NCI-H510A treated with DMSO at 0.1 percent for 48 hours (cell line): Measurements from ENCODE around the gene CSGALNACT2.
"Not testable (repeated sequence)": the region's sequence is repeated elsewhere in the genome, so short reads cannot be mapped to it uniquely, and the experiment has no call there.

Source experiments
- DNase-seq: peaks from one replicate; lab custom pipeline; 2025; lab: John Stamatoyannopoulos, UW

The CSGALNACT2 gene

GRCh38 chr10:43141421-43141820 is 3.2 kb downstream of the CSGALNACT2 start:
- DNase-seq: no peak

DNA sequence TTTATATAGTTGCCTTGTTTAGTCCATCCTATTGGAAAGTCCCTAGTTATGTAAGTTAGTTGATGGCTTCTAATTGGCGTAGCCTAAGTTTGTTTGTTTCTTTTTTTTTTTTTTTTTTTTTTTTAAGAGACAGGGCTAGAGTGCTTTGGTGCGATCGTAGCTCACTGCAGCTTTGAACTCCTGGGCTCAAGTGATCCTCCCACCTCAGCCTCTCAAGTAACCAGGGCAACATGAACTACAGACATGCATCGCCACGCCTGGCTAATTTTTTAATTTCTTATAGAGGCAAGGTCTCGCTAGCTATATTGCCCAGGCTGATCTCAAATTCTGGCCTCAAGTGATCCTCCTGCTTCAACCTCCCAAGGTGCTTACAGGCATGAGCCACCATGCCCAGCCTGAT is 7.1 kb downstream of the CSGALNACT2 start:
- DNase-seq: no peak

GRCh38 chr10:43145936-43146335 is 7.7 kb downstream of the CSGALNACT2 start:
- DNase-seq: not testable (repeated sequence)

DNA sequence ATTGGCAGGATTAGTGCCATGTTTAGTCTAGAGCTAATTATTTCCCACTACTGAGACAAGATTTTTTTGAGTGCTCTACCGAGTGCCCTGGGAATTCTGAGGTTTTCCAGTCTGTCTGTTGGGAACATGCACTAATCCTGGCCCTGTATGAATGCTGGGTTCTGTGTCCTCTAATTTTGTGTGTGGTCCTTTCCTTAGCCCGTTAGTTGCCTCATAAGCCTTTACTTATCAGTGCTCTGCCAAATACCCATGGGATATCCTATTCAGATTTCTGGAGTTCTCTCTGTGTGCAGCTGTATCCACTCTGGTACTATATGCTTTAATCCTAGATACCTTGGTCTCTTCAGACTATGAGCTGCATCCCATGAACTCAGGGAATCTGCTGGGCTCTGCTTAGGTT is 13.1 kb downstream of the CSGALNACT2 start:
- DNase-seq: no peak

DNA sequence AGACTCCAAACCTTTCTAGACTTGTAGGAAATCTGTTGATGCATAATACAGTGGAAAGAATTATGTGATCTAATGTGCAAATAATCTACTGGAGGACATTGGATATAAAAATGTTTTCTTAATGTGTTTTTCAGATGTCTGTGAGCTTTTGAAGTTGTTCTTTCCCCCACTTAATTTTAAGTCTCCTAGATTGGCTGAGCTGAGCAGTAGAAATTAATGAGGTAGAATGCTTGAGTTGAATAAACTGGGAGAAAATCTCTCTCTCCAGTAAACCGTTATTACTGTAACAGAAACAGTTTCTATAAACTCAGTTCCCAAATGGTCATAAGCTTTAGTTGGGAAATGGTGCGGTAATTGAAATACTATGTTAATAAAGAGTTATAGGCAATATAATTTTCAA is 15.7 kb downstream of the CSGALNACT2 start:
- DNase-seq: no peak

- no peak for DNase-seq
These were observed 17.0 kb downstream of the CSGALNACT2 start for GRCh38 chr10:43155221-43155620.

- DNase-seq: no peak
These were observed 17.5 kb downstream of the CSGALNACT2 start for GRCh38 chr10:43155741-43156140.

- no peak for DNase-seq
These were observed 18.5 kb downstream of the CSGALNACT2 start for GRCh38 chr10:43156590-43157341.

DNA sequence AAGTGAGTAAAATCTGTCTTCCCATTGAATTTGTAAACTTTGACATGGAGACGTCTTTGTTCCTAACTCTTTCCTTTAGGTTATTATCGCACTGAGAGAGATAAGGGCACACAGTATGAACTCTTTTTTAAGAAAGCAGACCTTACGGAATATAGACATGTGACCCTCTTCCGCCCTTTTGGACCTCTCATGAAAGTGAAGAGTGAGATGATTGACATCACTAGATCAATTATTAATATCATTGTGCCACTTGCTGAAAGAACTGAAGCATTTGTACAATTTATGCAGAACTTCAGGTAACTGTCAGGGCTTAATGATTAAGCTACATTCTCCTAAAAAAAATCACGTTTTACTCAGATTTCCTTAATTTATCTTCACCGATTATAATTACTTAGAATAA is 20.4 kb downstream of the CSGALNACT2 start:
- DNase-seq: no peak

DNA sequence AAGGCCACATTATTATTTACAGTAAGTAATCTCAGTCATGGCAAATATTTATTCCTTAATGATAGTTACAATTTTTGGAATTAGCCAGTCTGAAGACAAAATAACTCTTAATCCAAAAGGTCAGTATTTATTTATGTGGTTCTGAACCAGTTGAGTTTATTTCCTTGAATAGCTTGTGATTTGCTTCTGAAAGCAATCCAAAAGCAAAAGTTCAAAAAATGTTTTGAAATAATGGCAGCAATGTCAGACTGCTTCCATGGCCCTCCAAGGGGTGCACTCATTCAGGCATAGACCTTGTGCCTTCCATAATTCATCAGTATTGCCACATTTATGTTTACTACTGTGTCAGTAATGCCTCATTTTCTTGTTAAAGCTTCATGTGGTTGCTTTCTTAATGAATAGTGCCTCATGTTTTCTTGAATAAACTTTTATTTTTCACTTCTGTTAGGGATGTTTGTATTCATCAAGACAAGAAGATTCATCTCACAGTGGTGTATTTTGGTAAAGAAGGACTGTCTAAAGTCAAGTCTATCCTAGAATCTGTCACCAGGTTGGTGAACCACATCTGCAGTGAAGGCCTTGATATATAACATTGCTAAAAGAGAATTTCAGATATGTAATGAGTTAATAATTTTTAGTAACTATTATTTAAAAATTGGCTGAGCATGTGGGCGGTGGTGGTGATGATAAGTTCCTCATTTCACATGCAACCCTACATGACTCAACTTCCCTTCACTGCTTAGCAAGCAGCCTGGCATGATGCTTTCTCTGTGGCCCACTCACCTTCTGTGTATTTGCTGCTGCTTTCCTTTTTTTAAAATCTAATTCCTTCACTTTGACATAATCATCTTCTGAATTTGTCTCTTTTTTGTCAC is 22.0 kb downstream of the CSGALNACT2 start:
- no peak for DNase-seq

- no peak for DNase-seq
These were observed 22.6 kb downstream of the CSGALNACT2 start for GRCh38 chr10:43160921-43161255.

DNA sequence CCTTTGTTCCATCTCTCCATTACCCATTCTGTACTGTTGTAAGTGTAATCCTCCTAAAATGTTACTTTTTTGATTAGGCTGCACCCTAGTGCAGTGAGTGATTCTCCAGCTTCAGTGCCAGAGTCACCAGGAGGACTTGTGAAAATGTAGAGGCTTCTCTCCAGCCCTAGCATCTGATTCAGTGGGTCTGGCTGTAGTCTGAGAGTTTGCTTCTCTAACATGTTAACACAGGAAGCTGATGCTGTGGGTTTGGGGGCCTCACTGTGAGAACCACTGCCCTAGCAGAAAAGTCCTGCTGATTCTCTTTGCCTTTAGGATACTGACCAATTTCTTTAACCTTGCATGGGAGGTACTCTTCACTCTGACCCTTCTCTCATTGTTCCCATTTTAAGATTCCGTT is 24.4 kb downstream of the CSGALNACT2 start:
- DNase-seq: no peak

GRCh38 chr10:43166207-43166879 is 28.1 kb downstream of the CSGALNACT2 start:
- DNase-seq: no peak

- DNase-seq: no peak
These were observed 28.7 kb downstream of the CSGALNACT2 start for GRCh38 chr10:43166880-43167497.

GRCh38 chr10:43167498-43167889 is 29.2 kb downstream of the CSGALNACT2 start:
- no peak for DNase-seq

DNA sequence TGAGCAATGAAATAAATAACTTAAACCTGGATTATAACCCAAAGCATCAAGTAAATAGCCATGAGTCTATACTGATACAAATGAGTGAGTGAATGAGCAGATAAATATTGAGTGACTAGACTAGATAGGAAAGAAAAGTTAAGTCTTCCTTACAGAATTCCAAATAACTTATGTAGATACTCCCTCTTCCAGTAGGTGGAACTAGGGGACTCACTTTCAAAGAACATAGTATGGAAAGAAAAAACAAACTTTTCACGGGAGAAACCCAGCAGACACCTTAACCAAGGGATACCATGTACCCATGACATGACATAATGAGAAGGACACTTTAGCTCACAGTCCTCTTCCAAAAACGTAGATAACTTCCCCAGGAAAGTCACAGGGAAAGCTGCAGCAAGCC is 32.2 kb downstream of the CSGALNACT2 start:
- DNase-seq: no peak

- DNase-seq: no peak
These were observed 34.4 kb downstream of the CSGALNACT2 start for GRCh38 chr10:43172645-43173044.

DNA sequence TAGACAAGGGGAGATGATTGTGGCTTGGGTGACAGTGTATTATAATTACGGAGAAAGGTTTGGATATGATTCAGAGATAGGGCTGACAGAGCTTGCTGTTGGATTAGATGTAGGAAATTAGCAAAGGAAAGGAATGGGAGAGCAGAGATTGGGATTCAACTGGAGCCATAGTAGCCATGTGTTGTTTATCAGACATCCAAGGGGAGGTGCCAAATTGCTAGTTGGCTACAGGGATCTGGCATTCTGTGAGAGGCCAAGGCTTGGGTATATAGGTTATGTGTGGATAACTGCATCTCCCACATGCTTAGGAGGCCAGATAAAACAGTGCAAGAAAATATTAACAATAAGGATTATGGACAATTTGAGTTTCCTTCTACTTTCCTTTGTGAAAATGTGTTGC is 34.9 kb downstream of the CSGALNACT2 start:
- no peak for DNase-seq

- DNase-seq: no peak
These were observed 36.7 kb downstream of the CSGALNACT2 start for GRCh38 chr10:43174969-43175368.

GRCh38 chr10:43176271-43176670 is 38.0 kb downstream of the CSGALNACT2 start:
- no peak for DNase-seq

- no peak for DNase-seq
These were observed 39.4 kb downstream of the CSGALNACT2 start for GRCh38 chr10:43177595-43177994.

DNA sequence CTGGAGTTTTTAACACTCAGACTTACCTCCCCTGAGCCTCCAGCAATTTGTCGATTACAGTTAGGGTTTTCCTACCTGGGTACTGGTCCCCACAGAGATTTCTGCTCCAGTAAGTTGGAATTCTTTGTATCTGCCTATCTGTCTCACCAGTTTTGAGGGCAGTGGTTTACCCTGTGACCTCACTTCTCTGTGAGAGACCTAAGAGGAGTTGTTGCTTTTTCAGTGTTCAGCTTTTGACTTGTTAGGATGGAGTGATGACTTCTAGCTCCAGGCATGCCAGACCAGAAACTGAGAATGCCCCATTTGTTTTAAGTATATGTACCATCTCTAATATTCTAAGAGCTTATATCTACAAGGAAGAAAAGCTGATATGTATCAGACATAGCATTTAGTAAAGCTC is 42.9 kb downstream of the CSGALNACT2 start:
- DNase-seq: no peak
